Epithelial cell of alveolus of lung (primary cell): Measurements from ENCODE around the gene ACYP1. TPM values are rescaled to one million over a fixed set of nuclear protein-coding genes. Genes with fewer than 3 reads are reported as not detected.

ENCODE experiments used
- total RNA-seq: library from RNA; depleted of rRNA; stranded (reverse); fragments of >200 nt; gene quantifications from 2 replicates; pipeline ENCODE4 v1.2.1, GENCODE V29; 2015

ACYP1 gene
- 9.7 and 11.1 TPM in 2 replicates for total RNA-seq

GRCh38 chr14:75063491-75064204 is at the start of gene ACYP1:
TSS of gene ACYP1 (minus strand) at chr14:75064024. CDS start at chr14:75063553, 471 bp downstream.

GRCh38 chr14:75069121-75069810 is 5.4 kb upstream of the ACYP1 start, which contains the start of gene ZC2HC1C:
TSS of gene ZC2HC1C (plus strand) at chr14:75069641. CDS start at chr14:75070574, 933 bp downstream.

DNA sequence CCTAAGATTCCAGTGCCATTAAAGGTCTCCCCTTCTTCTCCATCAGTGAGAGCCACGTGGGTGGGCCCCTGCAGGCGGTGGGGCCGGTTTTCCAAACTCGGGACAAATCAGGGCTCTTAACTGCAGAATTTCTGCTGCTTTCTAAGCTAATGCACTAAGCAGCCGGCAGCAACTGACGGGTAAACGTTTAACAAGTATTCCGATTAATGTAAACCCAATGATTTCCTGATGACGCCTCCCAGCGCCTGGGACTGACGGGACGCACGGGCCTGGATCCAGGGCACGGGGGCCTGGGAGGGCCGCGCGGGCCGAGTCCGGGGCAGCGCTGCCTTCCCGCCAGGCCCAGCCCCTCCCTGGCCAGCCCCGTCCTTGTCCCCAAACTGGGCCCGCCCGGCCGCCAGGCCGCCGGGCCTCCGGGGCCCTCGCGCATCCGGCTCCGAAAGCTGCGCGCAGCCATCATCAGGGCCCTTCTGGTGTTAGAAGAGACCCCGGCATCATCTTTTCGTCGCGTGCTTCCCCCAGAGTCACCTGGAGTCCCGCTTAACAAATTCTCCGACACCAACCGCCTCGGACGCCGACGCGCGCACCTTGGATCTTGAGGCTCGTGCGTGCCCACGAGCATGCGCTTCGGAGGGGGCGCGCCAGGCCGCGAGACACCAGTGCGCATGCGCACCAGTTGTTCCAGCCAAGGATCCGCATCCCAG is 12.8 kb downstream of the ACYP1 start, which contains the start of gene MLH3:
Gene MLH3, minus strand, starts transcription at position 616 of the 704 bp plus-strand sequence. CDS start 1,812 bp downstream, outside the sequence.

Other genes starting within 250 kb of the ACYP1 start
- not detected in 2 replicates for gene PROX2, start 187.9 kb downstream of the ACYP1 start, total RNA-seq
- 63.9 and 65.2 TPM in 2 replicates for gene DLST, start 182.1 kb downstream of the ACYP1 start, total RNA-seq
- 2.1 TPM in 1 of 2 replicates, not detected in the other for gene RPS6KL1, start 140.8 kb downstream of the ACYP1 start, total RNA-seq
- 14.6 and 24.5 TPM in 2 replicates for gene PGF, start 108.4 kb downstream of the ACYP1 start, total RNA-seq
- 48.1 and 54.3 TPM in 2 replicates for gene EIF2B2, start 61.1 kb downstream of the ACYP1 start, total RNA-seq
- gene MLH3, start 12.6 kb downstream of the ACYP1 start, total RNA-seq = 9.8 and 16.0 TPM in 2 replicates
- 0.39 and 3.8 TPM in 2 replicates for gene ZC2HC1C, start 5.6 kb upstream of the ACYP1 start, total RNA-seq
- 29.3 and 48.1 TPM in 2 replicates for gene NEK9, start 63.0 kb upstream of the ACYP1 start, total RNA-seq
- gene TMED10, start 112.6 kb upstream of the ACYP1 start, total RNA-seq = 266 and 308 TPM in 2 replicates
- 99.3 and 179 TPM in 2 replicates for gene FOS, start 214.8 kb upstream of the ACYP1 start, total RNA-seq